Measurements from ENCODE around the gene ABCF2. TPM values are rescaled to one million over a fixed set of nuclear protein-coding genes. Genes with fewer than 3 reads are reported as not detected.

Gene ABCF2
- total RNA-seq, 1 donor from 2014 or later, result 31.3 TPM

- TF ChIP-seq EZH2 (IDR thresholded peaks at IDR 0.05), result no peak
- TF ChIP-seq, protein P1, sequence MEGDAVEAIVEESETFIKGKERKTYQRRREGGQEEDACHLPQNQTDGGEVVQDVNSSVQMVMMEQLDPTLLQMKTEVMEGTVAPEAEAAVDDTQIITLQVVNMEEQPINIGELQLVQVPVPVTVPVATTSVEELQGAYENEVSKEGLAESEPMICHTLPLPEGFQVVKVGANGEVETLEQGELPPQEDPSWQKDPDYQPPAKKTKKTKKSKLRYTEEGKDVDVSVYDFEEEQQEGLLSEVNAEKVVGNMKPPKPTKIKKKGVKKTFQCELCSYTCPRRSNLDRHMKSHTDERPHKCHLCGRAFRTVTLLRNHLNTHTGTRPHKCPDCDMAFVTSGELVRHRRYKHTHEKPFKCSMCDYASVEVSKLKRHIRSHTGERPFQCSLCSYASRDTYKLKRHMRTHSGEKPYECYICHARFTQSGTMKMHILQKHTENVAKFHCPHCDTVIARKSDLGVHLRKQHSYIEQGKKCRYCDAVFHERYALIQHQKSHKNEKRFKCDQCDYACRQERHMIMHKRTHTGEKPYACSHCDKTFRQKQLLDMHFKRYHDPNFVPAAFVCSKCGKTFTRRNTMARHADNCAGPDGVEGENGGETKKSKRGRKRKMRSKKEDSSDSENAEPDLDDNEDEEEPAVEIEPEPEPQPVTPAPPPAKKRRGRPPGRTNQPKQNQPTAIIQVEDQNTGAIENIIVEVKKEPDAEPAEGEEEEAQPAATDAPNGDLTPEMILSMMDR (IDR thresholded peaks at IDR 0.05), result peak; percentile 14
- no peak overlapping the region for H3K27ac ChIP-seq
- no peak overlapping the region for H3K27ac Mint-ChIP-seq
- no peak overlapping the region for H3K4me3 ChIP-seq
- H3K27me3 ChIP-seq, result peaks cover 71% of the 10 kb centered on the region
- H3F3A ChIP-seq (ENCODE audit: low read depth), result peaks cover 4% of the 10 kb centered on the region
- DNase-seq (ENCODE audit: low spot score), result no peak
- no peak overlapping the region for H3K4me2 ChIP-seq
- no peak overlapping the region for H3K4me3 Mint-ChIP-seq
- peaks cover 35% of the 10 kb centered on the region for H3K27me3 Mint-ChIP-seq (ENCODE audit: insufficient read depth, low read depth)
- no peaks in the 10 kb centered on the region for H3K36me3 ChIP-seq
- H3K9me3 Mint-ChIP-seq, result peaks cover 22% of the 10 kb centered on the region
- H4K20me1 ChIP-seq (ENCODE audit: low read depth), result no peaks in the 10 kb centered on the region
- no peak overlapping the region for H3K9ac ChIP-seq
- no peaks in the 10 kb centered on the region for H3K4me1 ChIP-seq
- peaks cover 3% of the 10 kb centered on the region for H3K4me1 Mint-ChIP-seq
- no peaks in the 10 kb centered on the region for H3K36me3 Mint-ChIP-seq
- no peaks in the 10 kb centered on the region for H3K79me2 ChIP-seq (ENCODE audit: low read depth)
- H2AFZ ChIP-seq (replicated peaks), result no peak overlapping the region
- H3K9me3 ChIP-seq (ENCODE audit: low read depth), result no peaks in the 10 kb centered on the region
Observed at GRCh38 chr7:151175793-151176311, 51.2 kb downstream of the ABCF2 start.

- H4K20me1 ChIP-seq (ENCODE audit: low read depth), result no peaks in the 10 kb centered on the region
- Mint-ChIP-seq H3K36me3 (no peaks in the 10 kb centered on the region), H3K4me3 (no peak overlapping the region)
Observed at GRCh38 chr7:151175047-151175792, 51.8 kb downstream of the ABCF2 start.

GRCh38 chr7:151174246-151175046 is 52.6 kb downstream of the ABCF2 start:
- DNase-seq (ENCODE audit: low spot score), result no peak
- H3K9ac ChIP-seq, result no peak overlapping the region
- peaks cover 5% of the 10 kb centered on the region for H3F3A ChIP-seq (ENCODE audit: low read depth)
- H3K36me3 ChIP-seq, result no peaks in the 10 kb centered on the region
- Mint-ChIP-seq H3K27ac (no peak overlapping the region), H3K9me3 (peaks cover 22% of the 10 kb centered on the region), H3K4me3 (no peak overlapping the region), H3K4me1 (peaks cover 3% of the 10 kb centered on the region), H3K27me3 (ENCODE audit: insufficient read depth, low read depth) (peaks cover 46% of the 10 kb centered on the region), H3K36me3 (no peaks in the 10 kb centered on the region)
- no peaks in the 10 kb centered on the region for H4K20me1 ChIP-seq (ENCODE audit: low read depth)
- TF ChIP-seq, protein P1 (IDR thresholded peaks at IDR 0.05), result no peak
- TF ChIP-seq EZH2phosphoT487 (IDR thresholded peaks at IDR 0.05) (no peak), EZH2 (IDR thresholded peaks at IDR 0.05) (no peak)
- no peaks in the 10 kb centered on the region for H3K9me3 ChIP-seq (ENCODE audit: low read depth)
- H3K27me3 ChIP-seq, result peaks cover 85% of the 10 kb centered on the region
- H2AFZ ChIP-seq (replicated peaks), result no peak overlapping the region
- no peak overlapping the region for H3K4me3 ChIP-seq
- H3K27ac ChIP-seq, result no peak overlapping the region
- H3K79me2 ChIP-seq (ENCODE audit: low read depth), result no peaks in the 10 kb centered on the region
- no peaks in the 10 kb centered on the region for H3K4me1 ChIP-seq
- no peak overlapping the region for H3K4me2 ChIP-seq

More at GRCh38 chr7:151175047-151175792, 51.8 kb downstream of the ABCF2 start:
- no peak for DNase-seq (ENCODE audit: low spot score)
- TF ChIP-seq, protein P1 (IDR thresholded peaks at IDR 0.05), result no peak
- TF ChIP-seq EZH2 (IDR thresholded peaks at IDR 0.05) (no peak), EZH2phosphoT487 (IDR thresholded peaks at IDR 0.05) (no peak)
- H3K9me3 Mint-ChIP-seq, result peaks cover 22% of the 10 kb centered on the region
- Histone ChIP-seq H3K4me1 (no peaks in the 10 kb centered on the region), H3K4me3 (no peak overlapping the region), H3F3A (ENCODE audit: low read depth) (peaks cover 4% of the 10 kb centered on the region), H2AFZ (replicated peaks) (no peak overlapping the region), H3K27me3 (peaks cover 77% of the 10 kb centered on the region), H3K27ac (no peak overlapping the region), H3K9me3 (ENCODE audit: low read depth) (no peaks in the 10 kb centered on the region), H3K4me2 (no peak overlapping the region), H3K79me2 (ENCODE audit: low read depth) (no peaks in the 10 kb centered on the region), H3K9ac (no peak overlapping the region), H3K36me3 (no peaks in the 10 kb centered on the region)
- peaks cover 39% of the 10 kb centered on the region for H3K27me3 Mint-ChIP-seq (ENCODE audit: insufficient read depth, low read depth)
- peaks cover 3% of the 10 kb centered on the region for H3K4me1 Mint-ChIP-seq
- no peak overlapping the region for H3K27ac Mint-ChIP-seq

Data from neural progenitor cell (in vitro differentiated cells).